Hepatocyte (in vitro differentiated cells): ENCODE measurements around the gene SLC17A5. TPM values are rescaled to one million over a fixed set of nuclear protein-coding genes. Genes with fewer than 3 reads are reported as not detected.

Experiments used
- DNase-seq: peaks from one replicate; pipeline ENCODE4 v3.0.0-alpha.2; 2016; ENCODE audit warnings: low spot score
- H2AFZ ChIP-seq: fragments of 200-600 bp; sonication (generic); 2 replicates; pipeline ENCODE4 v1.6.0; 2016; ENCODE audit warnings: antibody characterized with exemption, mild to moderate bottlenecking
- H3K27ac ChIP-seq: fragments of 200-600 bp; sonication (generic); 2 replicates; pipeline ENCODE4 v1.5.1; 2016; ENCODE audit warnings: mild to moderate bottlenecking
- H3K27me3 ChIP-seq: fragments of 200-600 bp; sonication (generic); 2 replicates; pipeline ENCODE4 v1.6.1; 2016
- H3K36me3 ChIP-seq: fragments of 200-600 bp; sonication (generic); replicated peaks from 2 replicates; pipeline ENCODE4 v1.5.1; 2016; ENCODE audit warnings: low read depth; ENCODE audit not compliant: insufficient read depth
- H3K4me1 ChIP-seq: fragments of 200-600 bp; sonication (generic); 2 replicates; pipeline ENCODE4 v1.5.1; 2016; ENCODE audit warnings: mild to moderate bottlenecking, moderate library complexity; ENCODE audit not compliant: insufficient read depth
- H3K4me2 ChIP-seq: fragments of 200-600 bp; sonication (generic); 2 replicates; pipeline ENCODE4 v1.6.0; 2016
- H3K4me3 ChIP-seq: fragments of 200-600 bp; sonication (generic); 2 replicates; pipeline ENCODE4 v1.5.1; 2016; ENCODE audit warnings: mild to moderate bottlenecking
- H3K79me2 ChIP-seq: fragments of 200-600 bp; sonication (generic); 2 replicates; pipeline ENCODE4 v1.6.0; 2017; ENCODE audit warnings: mild to moderate bottlenecking
- H3K9me2 ChIP-seq: fragments of 200-600 bp; sonication (generic); replicated peaks from 2 replicates; pipeline ENCODE4 v1.6.0; 2017; ENCODE audit warnings: mild to moderate bottlenecking; ENCODE audit not compliant: insufficient read depth
- H3K9me3 ChIP-seq: fragments of 200-600 bp; sonication (generic); 2 replicates; pipeline ENCODE4 v1.5.1; 2016; ENCODE audit warnings: low read depth, mild to moderate bottlenecking
- H4K20me1 ChIP-seq: fragments of 200-600 bp; sonication (generic); 2 replicates; pipeline ENCODE4 v1.6.0; 2016; ENCODE audit warnings: mild to moderate bottlenecking; ENCODE audit not compliant: insufficient read depth, poor library complexity, severe bottlenecking
- EZH2 ChIP-seq: fragments of 200-600 bp; sonication (generic); IDR thresholded peaks from 2 replicates; pipeline ENCODE4 v1.6.1; 2016; ENCODE audit warnings: antibody characterized with exemption, mild to moderate bottlenecking, borderline replicate concordance
- EZH2phosphoT487 ChIP-seq: fragments of 200-600 bp; sonication (generic); IDR thresholded peaks from one replicate; pipeline ENCODE4 v1.6.1; 2018; ENCODE audit warnings: antibody characterized with exemption, mild to moderate bottlenecking, low read depth, moderate library complexity; ENCODE audit not compliant: unreplicated experiment, severe bottlenecking
- WGBS: methylation state at CpG from one replicate; pipeline ENCODE4 v1.1.6; 2016; ENCODE audit warnings: low lambda C conversion rate; ENCODE audit errors: missing lambda C conversion rate; 5-methylcytosine and 5-hydroxymethylcytosine counted together
- polyA plus RNA-seq: library from polyadenylated mRNA; unstranded; fragments of >200 nt; fragmentation: Nextera tagmentation; extraction: Ambion mirVana; gene quantifications from 2 replicates; pipeline ENCODE4 v1.2.1, GENCODE V29; 2016
- total RNA-seq: library from RNA; depleted of rRNA; stranded (reverse); fragments of >200 nt; gene quantifications from 2 replicates; pipeline ENCODE4 v1.2.3, GENCODE V29; 2014
- TF ChIP-seq, protein P1 (sequence below): fragments of 200-600 bp; sonication (generic); IDR thresholded peaks from 2 replicates; pipeline ENCODE4 v1.5.1; 2016; ENCODE audit warnings: antibody characterized with exemption, mild to moderate bottlenecking; ENCODE audit not compliant: poor library complexity

The SLC17A5 gene
- total and polyA plus RNA-seq, 2 experiments from 2014 or later, result 47.7 to 76.9 TPM

DNA sequence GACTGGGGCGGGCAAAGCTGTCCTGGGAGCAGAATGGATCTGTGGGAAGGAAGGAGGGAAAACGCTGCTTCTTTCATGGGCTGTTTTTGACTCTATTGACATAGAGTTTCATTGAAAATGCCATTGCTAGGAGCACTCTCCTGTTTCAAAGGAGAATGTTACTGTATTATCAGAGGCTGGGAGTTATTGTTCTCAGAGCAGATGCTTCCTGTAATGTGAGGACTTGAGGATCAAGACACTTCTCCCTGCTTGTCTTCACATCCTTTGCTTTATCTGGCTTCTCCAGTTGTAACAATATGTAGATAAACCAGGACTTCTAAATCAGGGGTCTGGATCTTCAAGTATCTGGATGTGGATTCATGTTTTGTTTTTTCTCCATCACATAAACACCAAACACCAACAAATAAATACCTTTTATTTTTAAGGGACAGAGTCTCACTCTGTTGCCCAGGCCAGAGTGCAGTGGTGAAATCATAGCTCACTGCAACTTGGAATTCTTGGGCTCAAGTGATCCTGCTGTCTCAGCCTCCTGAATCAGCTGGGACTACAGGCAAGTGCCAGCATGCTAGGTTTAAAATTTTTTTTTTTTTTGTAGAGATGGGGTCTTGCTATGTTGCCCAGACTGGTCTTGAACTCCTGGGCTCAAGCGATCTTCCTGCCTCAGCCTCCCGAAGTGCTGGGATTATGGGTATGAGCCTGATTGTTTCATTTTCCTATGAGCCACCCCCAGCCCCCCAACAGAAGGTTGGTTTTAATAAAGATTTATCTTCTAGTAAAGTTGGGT, 46.1 kb upstream of the SLC17A5 start:
- Histone ChIP-seq H3K9me3 (no peaks in the 10 kb centered on the region), H3K9me2 (no peaks in the 10 kb centered on the region), H3K4me3 (no peak overlapping the region), H2AFZ (no peak overlapping the region), H3K36me3 (no peaks in the 10 kb centered on the region), H4K20me1 (no peaks in the 10 kb centered on the region), H3K79me2 (no peaks in the 10 kb centered on the region), H3K27me3 (no peaks in the 10 kb centered on the region), H3K4me2 (no peak overlapping the region), H3K27ac (no peak overlapping the region), H3K4me1 (peaks cover 13% of the 10 kb centered on the region)
- 89% methylated on average over 4 of the region's 4 CpGs for WGBS
- DNase-seq, result no peak
- TF ChIP-seq, protein P1, sequence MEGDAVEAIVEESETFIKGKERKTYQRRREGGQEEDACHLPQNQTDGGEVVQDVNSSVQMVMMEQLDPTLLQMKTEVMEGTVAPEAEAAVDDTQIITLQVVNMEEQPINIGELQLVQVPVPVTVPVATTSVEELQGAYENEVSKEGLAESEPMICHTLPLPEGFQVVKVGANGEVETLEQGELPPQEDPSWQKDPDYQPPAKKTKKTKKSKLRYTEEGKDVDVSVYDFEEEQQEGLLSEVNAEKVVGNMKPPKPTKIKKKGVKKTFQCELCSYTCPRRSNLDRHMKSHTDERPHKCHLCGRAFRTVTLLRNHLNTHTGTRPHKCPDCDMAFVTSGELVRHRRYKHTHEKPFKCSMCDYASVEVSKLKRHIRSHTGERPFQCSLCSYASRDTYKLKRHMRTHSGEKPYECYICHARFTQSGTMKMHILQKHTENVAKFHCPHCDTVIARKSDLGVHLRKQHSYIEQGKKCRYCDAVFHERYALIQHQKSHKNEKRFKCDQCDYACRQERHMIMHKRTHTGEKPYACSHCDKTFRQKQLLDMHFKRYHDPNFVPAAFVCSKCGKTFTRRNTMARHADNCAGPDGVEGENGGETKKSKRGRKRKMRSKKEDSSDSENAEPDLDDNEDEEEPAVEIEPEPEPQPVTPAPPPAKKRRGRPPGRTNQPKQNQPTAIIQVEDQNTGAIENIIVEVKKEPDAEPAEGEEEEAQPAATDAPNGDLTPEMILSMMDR, result no peak
- TF ChIP-seq EZH2 (no peak), EZH2phosphoT487 (no peak)

DNA sequence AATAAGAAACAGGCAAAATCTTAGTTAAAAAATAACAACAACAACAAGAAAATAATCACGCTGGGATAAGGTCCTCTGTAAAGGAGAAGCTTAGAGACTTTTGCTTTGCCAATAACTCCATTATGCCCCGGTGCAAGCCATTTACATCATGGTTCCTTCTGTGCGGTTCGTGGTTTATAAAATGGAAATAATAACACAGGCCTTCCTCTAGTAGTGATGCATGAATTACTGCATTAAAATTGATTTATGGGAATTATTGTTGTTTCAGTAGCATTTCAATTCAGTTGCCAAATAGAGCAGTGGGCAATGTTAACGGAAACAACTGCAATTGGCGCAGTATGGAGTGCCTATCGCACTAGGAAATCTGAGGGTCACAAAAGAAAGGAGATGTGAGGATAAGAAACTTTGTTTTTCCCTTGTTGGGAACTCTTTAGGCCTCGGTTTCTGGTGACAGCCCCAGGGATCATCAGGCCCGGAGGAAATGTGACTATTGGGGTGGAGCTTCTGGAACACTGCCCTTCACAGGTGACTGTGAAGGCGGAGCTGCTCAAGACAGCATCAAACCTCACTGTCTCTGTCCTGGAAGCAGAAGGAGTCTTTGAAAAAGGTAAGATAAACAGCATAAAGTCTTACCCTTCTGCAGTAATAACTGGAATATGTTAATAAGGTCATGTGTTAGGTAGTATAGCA, 43.3 kb upstream of the SLC17A5 start:
- H3K4me2 ChIP-seq, result peak overlapping the region; percentile 91
- TF ChIP-seq, protein P1, result no peak
- TF ChIP-seq EZH2, result no peak
- no peak for TF ChIP-seq EZH2phosphoT487
- H3K4me1 ChIP-seq, result no peaks in the 10 kb centered on the region
- H3K4me3 ChIP-seq, result no peak overlapping the region
- H3K27ac ChIP-seq, result no peak overlapping the region
- H4K20me1 ChIP-seq, result no peaks in the 10 kb centered on the region
- no peak for DNase-seq
- H2AFZ ChIP-seq, result no peak overlapping the region
- H3K9me2 ChIP-seq, result no peaks in the 10 kb centered on the region
- no peaks in the 10 kb centered on the region for H3K79me2 ChIP-seq
- H3K36me3 ChIP-seq, result no peaks in the 10 kb centered on the region
- no peaks in the 10 kb centered on the region for H3K27me3 ChIP-seq
- no peaks in the 10 kb centered on the region for H3K9me3 ChIP-seq
- WGBS, result 90% methylated on average over 10 of the region's 10 CpGs

DNA sequence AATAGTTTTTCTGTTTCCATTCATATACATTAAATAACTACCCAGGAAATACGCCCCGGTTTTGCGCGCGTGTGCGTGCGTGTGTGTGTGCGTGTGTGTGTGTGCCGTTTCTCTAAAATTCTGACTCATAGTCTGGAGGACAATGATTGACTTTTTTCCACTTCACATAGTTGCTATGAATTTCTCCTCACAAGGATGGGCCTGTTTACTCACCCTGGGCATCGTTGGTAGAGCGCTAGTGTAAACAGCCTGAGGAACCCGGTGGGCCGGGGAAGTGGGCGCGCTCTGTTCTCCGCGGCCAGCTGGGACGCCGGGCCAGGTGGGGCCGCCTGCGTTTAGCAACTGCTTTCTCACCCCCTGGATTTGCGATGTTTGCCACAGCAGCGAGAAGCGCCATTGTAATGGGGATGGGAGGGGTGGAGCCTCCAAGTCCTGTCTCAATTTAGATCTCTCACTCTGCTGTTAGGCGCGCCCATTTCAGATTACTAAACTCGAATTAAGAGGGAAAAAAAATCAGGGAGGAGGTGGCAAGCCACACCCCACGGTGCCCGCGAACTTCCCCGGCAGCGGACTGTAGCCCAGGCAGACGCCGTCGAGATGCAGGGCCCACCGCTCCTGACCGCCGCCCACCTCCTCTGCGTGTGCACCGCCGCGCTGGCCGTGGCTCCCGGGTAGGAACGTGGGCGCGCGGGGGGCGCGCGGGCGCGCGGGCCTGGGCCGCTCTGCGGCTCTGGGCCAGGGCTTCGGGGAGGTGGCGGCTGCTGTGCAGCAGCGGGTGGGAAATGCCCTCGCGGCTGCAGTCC, 42.0 kb upstream of the SLC17A5 start, which contains the start of gene CD109:
CD109 (plus strand) TSS at position 585 of the 803 bp plus-strand sequence; CDS start at position 598, 13 bp downstream.
- Histone ChIP-seq H3K4me3 (peak within 1 kb of the TSS; percentile 59), H3K27me3 (no peaks in the 10 kb centered on the region), H3K9me2 (no peaks in the 10 kb centered on the region), H3K79me2 (no peaks in the 10 kb centered on the region), H3K36me3 (no peaks in the 10 kb centered on the region), H3K27ac (peak within 1 kb of the TSS; percentile 54), H4K20me1 (no peaks in the 10 kb centered on the region), H2AFZ (peak within 1 kb of the TSS; percentile 89), H3K9me3 (no peaks in the 10 kb centered on the region), H3K4me2 (peak within 1 kb of the TSS; percentile 91), H3K4me1 (no peaks in the 10 kb centered on the region)
- TF ChIP-seq EZH2 (no peak), EZH2phosphoT487 (no peak)
- TF ChIP-seq, protein P1, result no peak
- 8% methylated on average over 59 of the region's 61 CpGs for WGBS
- peak; percentile 64 for DNase-seq
